Measurements from ENCODE around the gene SSH2. TPM values are rescaled to one million over a fixed set of nuclear protein-coding genes. Genes with fewer than 3 reads are reported as not detected.

The SSH2 gene
- total RNA-seq, 1 experiment from 2014 or later, result 45.1 TPM

GRCh38 chr17:29948448-29949215 lies 18.6 kb upstream of the SSH2 start:
- no peaks in the 10 kb centered on the region for H3K9me3 ChIP-seq (ENCODE audit: insufficient read depth, low read depth)
- H3K79me2 ChIP-seq (ENCODE audit: low read depth), result no peaks in the 10 kb centered on the region
- no TSS peak for BruUV-seq (replicated peaks)
- intact Hi-C loops (cut with micrococcal nuclease; ENCODE audit: unreplicated experiment), result no loop called here
- POLR2A ChIA-PET (ENCODE audit: unreplicated experiment), result no interaction called here
- H3K36me3 ChIP-seq (ENCODE audit: low read depth), result no peaks in the 10 kb centered on the region
- DNase-seq, result no peak
- H3K27ac ChIP-seq, result no peak overlapping the region
- CTCF ChIA-PET, result interaction anchor here (0.5 kb wide), 1 partner anchor 141 kb away, joined by 5 read pairs; no protein-coding TSS in a partner anchor
- no peaks in the 10 kb centered on the region for H3K27me3 ChIP-seq (ENCODE audit: insufficient read depth, low read depth)
- H3K4me1 ChIP-seq (replicated peaks; ENCODE audit: insufficient read depth), result no peaks in the 10 kb centered on the region
- no peak overlapping the region for H2AFZ ChIP-seq
- H3K4me3 ChIP-seq, result no peak overlapping the region
- H4K20me1 ChIP-seq (ENCODE audit: insufficient read depth), result no peaks in the 10 kb centered on the region
- H3K4me2 ChIP-seq, result no peak overlapping the region
- no peaks in the 10 kb centered on the region for H3F3A ChIP-seq (ENCODE audit: insufficient read depth, low read depth)
- no peak for TF ChIP-seq CTCF (conservative IDR thresholded peaks at IDR 0.05)
- TF ChIP-seq EZH2 (IDR thresholded peaks at IDR 0.05; ENCODE audit: low read depth), result no peak
- no peaks in the 10 kb centered on the region for H3K9me2 ChIP-seq (ENCODE audit: insufficient read depth)

GRCh38 chr17:29945281-29945680 lies 15.3 kb upstream of the SSH2 start:
- no peaks in the 10 kb centered on the region for H4K20me1 ChIP-seq (ENCODE audit: insufficient read depth)
- no peak overlapping the region for H3K4me3 ChIP-seq
- H2AFZ ChIP-seq, result no peak overlapping the region
- BruUV-seq (replicated peaks), result no TSS peak
- no peaks in the 10 kb centered on the region for H3K36me3 ChIP-seq (ENCODE audit: low read depth)
- no peaks in the 10 kb centered on the region for H3K27me3 ChIP-seq (ENCODE audit: insufficient read depth, low read depth)
- no peaks in the 10 kb centered on the region for H3K9me2 ChIP-seq (ENCODE audit: insufficient read depth)
- intact Hi-C loops (cut with micrococcal nuclease; ENCODE audit: unreplicated experiment), result no loop called here
- TF ChIP-seq CTCF (conservative IDR thresholded peaks at IDR 0.05) (no peak), EZH2 (IDR thresholded peaks at IDR 0.05; ENCODE audit: low read depth) (no peak)
- H3F3A ChIP-seq (ENCODE audit: insufficient read depth, low read depth), result no peaks in the 10 kb centered on the region
- no peaks in the 10 kb centered on the region for H3K9me3 ChIP-seq (ENCODE audit: insufficient read depth, low read depth)
- CTCF ChIA-PET, result no interaction called here
- no peak for DNase-seq
- POLR2A ChIA-PET (ENCODE audit: unreplicated experiment), result interaction anchor here (0.7 kb wide), 1 partner anchor 821 kb away, joined by 3 read pairs; no protein-coding TSS in a partner anchor
- H3K79me2 ChIP-seq (ENCODE audit: low read depth), result no peaks in the 10 kb centered on the region
- H3K4me2 ChIP-seq, result no peak overlapping the region
- H3K27ac ChIP-seq, result no peak overlapping the region
- H3K4me1 ChIP-seq (replicated peaks; ENCODE audit: insufficient read depth), result no peaks in the 10 kb centered on the region

GRCh38 chr17:29941334-29941733 lies 11.3 kb upstream of the SSH2 start, which contains the start of gene EFCAB5:
EFCAB5 (plus strand) TSS chr17:29941634; CDS start chr17:29941797, 163 bp downstream.
- H4K20me1 ChIP-seq (ENCODE audit: insufficient read depth), result no peaks in the 10 kb centered on the region
- H3F3A ChIP-seq (ENCODE audit: insufficient read depth, low read depth), result no peaks in the 10 kb centered on the region
- no peaks in the 10 kb centered on the region for H3K27me3 ChIP-seq (ENCODE audit: insufficient read depth, low read depth)
- intact Hi-C loops (cut with micrococcal nuclease; ENCODE audit: unreplicated experiment), result no loop called here
- ChIA-PET POLR2A (ENCODE audit: unreplicated experiment) (no interaction called here), CTCF (no interaction called here)
- H3K79me2 ChIP-seq (ENCODE audit: low read depth), result no peaks in the 10 kb centered on the region
- no peaks in the 10 kb centered on the region for H3K4me1 ChIP-seq (replicated peaks; ENCODE audit: insufficient read depth)
- no TSS peak for BruUV-seq (replicated peaks)
- H3K36me3 ChIP-seq (ENCODE audit: low read depth), result no peaks in the 10 kb centered on the region
- no peaks in the 10 kb centered on the region for H3K9me2 ChIP-seq (ENCODE audit: insufficient read depth)
- DNase-seq, result no peak
- TF ChIP-seq CTCF (conservative IDR thresholded peaks at IDR 0.05) (no peak), EZH2 (IDR thresholded peaks at IDR 0.05; ENCODE audit: low read depth) (no peak)
- H3K9me3 ChIP-seq (ENCODE audit: insufficient read depth, low read depth), result no peaks in the 10 kb centered on the region
- no peak within 1 kb of the TSS for H3K27ac ChIP-seq
- H3K4me2 ChIP-seq, result no peak within 1 kb of the TSS
- no peak within 1 kb of the TSS for H2AFZ ChIP-seq
- H3K4me3 ChIP-seq, result no peak within 1 kb of the TSS
